H1 (cell line): ENCODE measurements around the gene RBM47. TPM values are rescaled to one million over a fixed set of nuclear protein-coding genes. Genes with fewer than 3 reads are reported as not detected.

ENCODE experiments used
- JUND ChIP-seq: IDR thresholded peaks from 2 replicates; pipeline ENCODE4 v1.6.1; 2011; ENCODE audit warnings: mild to moderate bottlenecking, improper control_type of control experiment, low read length
- MAFK ChIP-seq: IDR thresholded peaks from 2 replicates; pipeline ENCODE4 v1.6.1; 2012; ENCODE audit warnings: low read depth, mild to moderate bottlenecking, improper control_type of control experiment, low read length
- SIN3A ChIP-seq, 2 experiments: IDR thresholded peaks in 1 of 2; conservative IDR thresholded peaks in 1 of 2; 2 replicates each; pipeline ENCODE4 v1.6.1; 2011 to 2012; ENCODE audit warnings: low read length in 2 of 2, improper control_type of control experiment in 1 of 2, low read depth in 1 of 2, mild to moderate bottlenecking in 1 of 2
- TEAD4 ChIP-seq: IDR thresholded peaks from 2 replicates; pipeline ENCODE4 v1.6.1; 2012; ENCODE audit warnings: low read depth, low read length, inconsistent platforms, mixed read lengths
- polyA plus RNA-seq, 7 experiments: library from polyadenylated mRNA; depleted of rRNA in 3 of 7; stranded (reverse) in 5 of 7; unstranded in 2 of 7; fragments of >200 nt in 5 of 7; fragments of 200-250 nt in 2 of 7; gene quantifications; 1 replicate in 5 of 7; 2 replicates in 1 of 7; 4 replicates in 1 of 7; pipeline versions ENCODE4 v1.2.1 to v1.2.3, GENCODE V29; 2011 to 2013; ENCODE audit warnings: missing spikeins in 2 of 7, mixed read lengths in 2 of 7
- total RNA-seq: library from RNA; stranded (reverse); fragmentation: NEBNext Ultra II Directional; extraction: Animal tissue kit (Norgen Biotek cat#: 25700); gene quantifications from 2 replicates; pipeline ENCODE4 v1.2.1, GENCODE V29; 2021

RBM47 gene
- total and polyA plus RNA-seq, 2 of the 8 experiments (the other 6 are each of a cell fraction or from before 2014, with no cell fraction given) = 42.8 to 78.9 TPM

GRCh38 chr4:40441430-40441829, 188.2 kb downstream of the RBM47 start (continued):
- no peak for TF ChIP-seq SIN3A (conservative IDR thresholded peaks at IDR 0.05 in 1 of 2, IDR thresholded peaks at IDR 0.05 in 1 of 2; ENCODE audit: low read depth in 1 of 2, low read length in 2 of 2)
- no peak for TF ChIP-seq TEAD4
- TF ChIP-seq MAFK = no peak
- no peak for TF ChIP-seq JUND
- TF ChIP-seq, all 59 proteins: peak for 0
